Measurements from ENCODE around the gene CEP70. TPM values are rescaled to one million over a fixed set of nuclear protein-coding genes. Genes with fewer than 3 reads are reported as not detected.

CEP70 gene
- total RNA-seq, 3 donors from 2014 or later, result 29.7 to 56.9 (median 37.9) TPM

DNA sequence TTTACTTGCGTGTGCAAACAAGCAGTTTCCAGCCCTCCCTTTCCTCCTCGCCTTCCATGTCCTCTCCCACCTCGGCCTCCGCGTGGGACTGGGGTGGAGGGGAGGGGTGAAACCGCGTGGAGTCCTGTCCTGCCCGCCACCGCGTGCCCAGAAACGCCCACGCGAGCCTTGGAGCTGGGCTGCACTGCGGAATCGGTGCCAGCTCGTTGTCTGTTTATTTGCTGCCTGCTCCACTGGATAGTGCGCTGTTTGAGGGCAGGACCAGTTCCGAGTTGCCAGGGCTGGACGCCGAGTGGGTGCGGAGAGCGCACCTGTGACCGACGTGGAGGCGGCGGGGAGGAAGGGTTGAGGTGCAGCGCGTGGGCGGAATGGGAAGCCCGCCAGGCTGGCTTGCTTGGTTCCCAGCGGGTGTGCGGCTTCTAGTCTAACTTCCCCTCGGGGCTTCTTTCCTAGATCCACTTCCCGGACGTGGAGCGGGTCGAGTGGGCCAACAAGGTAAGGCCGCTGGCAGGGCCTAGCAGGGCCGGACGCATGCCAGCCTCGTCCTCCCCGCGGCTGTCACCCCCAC lies 142.4 kb downstream of the CEP70 start:
- Histone ChIP-seq H3K36me3 (ENCODE audit: low read depth) (no peaks in the 10 kb centered on the region), H3K4me3 (no peak overlapping the region), H3K4me1 (ENCODE audit: low read depth) (no peaks in the 10 kb centered on the region), H3K9me3 (no peaks in the 10 kb centered on the region)
- no peak for TF ChIP-seq CTCF (IDR thresholded peaks at IDR 0.05)
- ATAC-seq, result no peak
- intact Hi-C loops (cut with DNase I, micrococcal nuclease), result no loop called here
- no peak for DNase-seq

DNA sequence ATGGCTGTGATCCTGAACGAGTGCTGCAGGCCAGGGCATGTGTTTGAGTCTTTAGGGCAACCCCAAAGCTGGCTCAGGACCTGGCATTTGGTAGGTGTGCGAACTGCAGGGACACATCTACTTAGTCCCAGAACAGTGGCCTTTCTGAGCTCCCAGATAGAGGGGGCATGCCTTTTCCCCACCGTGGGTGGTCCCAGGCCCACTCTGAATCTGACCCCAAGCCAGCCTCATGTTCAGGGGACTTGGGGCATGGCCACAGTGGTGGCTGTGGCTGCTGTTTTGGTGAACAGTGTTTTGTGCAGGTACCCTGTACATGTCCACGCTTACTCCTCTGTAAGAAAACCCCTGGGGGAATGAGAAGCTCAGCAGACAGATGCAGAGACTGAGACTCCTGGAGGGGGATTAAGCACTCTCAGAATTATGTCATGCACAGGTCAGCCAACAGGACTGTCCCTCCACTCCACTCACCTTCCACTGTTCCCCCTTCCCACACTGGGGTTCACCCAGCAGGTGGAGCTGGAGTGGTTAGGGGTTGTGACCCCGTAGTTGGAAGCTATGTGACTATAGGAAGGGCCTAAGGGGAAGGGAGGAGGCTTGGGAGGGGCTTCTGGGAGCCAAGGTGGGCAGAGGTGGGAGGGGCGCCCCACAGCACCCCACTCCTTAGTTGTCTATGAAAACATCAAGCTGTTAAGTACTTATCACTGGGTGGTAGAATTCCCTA lies 143.2 kb downstream of the CEP70 start:
- intact Hi-C loops (cut with DNase I, micrococcal nuclease), result no loop called here
- no peak overlapping the region for H3K4me3 ChIP-seq
- H3K36me3 ChIP-seq (ENCODE audit: low read depth), result no peaks in the 10 kb centered on the region
- H3K4me1 ChIP-seq (ENCODE audit: low read depth), result no peaks in the 10 kb centered on the region
- ATAC-seq, result no peak
- DNase-seq, result no peak
- no peak for TF ChIP-seq CTCF (IDR thresholded peaks at IDR 0.05)
- no peaks in the 10 kb centered on the region for H3K9me3 ChIP-seq

DNA sequence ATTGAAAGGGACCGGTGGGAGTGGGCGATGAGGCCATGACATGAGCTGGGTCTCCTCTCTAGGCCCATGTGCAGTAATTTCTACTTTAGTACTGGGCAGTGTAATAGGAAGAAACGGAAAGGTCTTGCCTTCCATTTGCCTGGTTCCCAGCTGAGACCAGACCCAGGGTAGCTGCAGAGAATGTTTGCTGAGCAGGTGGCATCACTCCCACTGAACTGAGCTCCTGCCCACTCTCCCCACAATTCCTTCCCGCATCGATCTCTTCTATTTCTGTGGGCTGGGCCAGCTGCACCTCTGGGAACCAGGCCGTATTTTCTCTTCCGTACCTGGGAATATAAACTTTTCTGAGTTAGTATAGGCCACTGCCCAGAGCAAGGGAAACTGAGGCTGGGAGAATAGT lies 143.9 kb downstream of the CEP70 start:
- no peak for ATAC-seq
- H3K36me3 ChIP-seq (ENCODE audit: low read depth), result no peaks in the 10 kb centered on the region
- H3K4me1 ChIP-seq (ENCODE audit: low read depth), result no peaks in the 10 kb centered on the region
- no peak for TF ChIP-seq CTCF (IDR thresholded peaks at IDR 0.05)
- no peak for DNase-seq
- no peaks in the 10 kb centered on the region for H3K9me3 ChIP-seq
- intact Hi-C loops (cut with DNase I, micrococcal nuclease), result no loop called here
- H3K4me3 ChIP-seq, result no peak overlapping the region

- no peak for TF ChIP-seq CTCF (IDR thresholded peaks at IDR 0.05)
- intact Hi-C loops (cut with DNase I, micrococcal nuclease), result no loop called here
- no peaks in the 10 kb centered on the region for H3K36me3 ChIP-seq (ENCODE audit: low read depth)
- H3K4me1 ChIP-seq (ENCODE audit: low read depth), result no peaks in the 10 kb centered on the region
- H3K9me3 ChIP-seq, result no peaks in the 10 kb centered on the region
- no peak for DNase-seq
- no peak for ATAC-seq
- no peak overlapping the region for H3K4me3 ChIP-seq
Observed at GRCh38 chr3:138449490-138449889, 144.6 kb downstream of the CEP70 start.

GRCh38 chr3:138448631-138449030 lies 145.4 kb downstream of the CEP70 start:
- Histone ChIP-seq H3K36me3 (ENCODE audit: low read depth) (no peaks in the 10 kb centered on the region), H3K4me3 (no peak overlapping the region), H3K9me3 (no peaks in the 10 kb centered on the region), H3K4me1 (ENCODE audit: low read depth) (no peaks in the 10 kb centered on the region)
- intact Hi-C loops (cut with DNase I, micrococcal nuclease), result no loop called here
- ATAC-seq, result no peak
- DNase-seq, result no peak
- no peak for TF ChIP-seq CTCF (IDR thresholded peaks at IDR 0.05)
